ENCODE results near the gene TRERF1. TPM values are rescaled to one million over a fixed set of nuclear protein-coding genes. Genes with fewer than 3 reads are reported as not detected.

TRERF1 gene
- total RNA-seq, 1 donor from 2014 or later: 8.7 TPM

- peaks cover 6% of the 10 kb centered on the region for H3K4me1 Mint-ChIP-seq (ENCODE audit: unreplicated experiment)
- DNase-seq (ENCODE audit: low spot score): no peak
- H3K36me3 Mint-ChIP-seq (ENCODE audit: low read depth, unreplicated experiment): peaks cover 16% of the 10 kb centered on the region
- H3K4me3 Mint-ChIP-seq (ENCODE audit: unreplicated experiment): no peak overlapping the region
- H3K27me3 Mint-ChIP-seq (ENCODE audit: unreplicated experiment): peaks cover 1% of the 10 kb centered on the region
- H3K9me3 Mint-ChIP-seq (ENCODE audit: unreplicated experiment): no peaks in the 10 kb centered on the region
- TF ChIP-seq CTCF (IDR thresholded peaks at IDR 0.05; ENCODE audit: unreplicated experiment): no peak
- no peak overlapping the region for H3K27ac Mint-ChIP-seq (ENCODE audit: unreplicated experiment)
These were observed 199.7 kb downstream of the TRERF1 start for GRCh38 chr6:42251911-42252637.

- Mint-ChIP-seq H3K4me3 (ENCODE audit: unreplicated experiment) (no peak overlapping the region), H3K9me3 (ENCODE audit: unreplicated experiment) (no peaks in the 10 kb centered on the region), H3K27me3 (ENCODE audit: unreplicated experiment) (peaks cover 1% of the 10 kb centered on the region), H3K27ac (ENCODE audit: unreplicated experiment) (no peak overlapping the region), H3K36me3 (ENCODE audit: low read depth, unreplicated experiment) (peaks cover 16% of the 10 kb centered on the region), H3K4me1 (ENCODE audit: unreplicated experiment) (peaks cover under 1% of the 10 kb centered on the region)
- TF ChIP-seq CTCF (IDR thresholded peaks at IDR 0.05; ENCODE audit: unreplicated experiment): no peak
- no peak for DNase-seq (ENCODE audit: low spot score)
These were observed 200.2 kb downstream of the TRERF1 start for GRCh38 chr6:42251500-42251899.

DNA sequence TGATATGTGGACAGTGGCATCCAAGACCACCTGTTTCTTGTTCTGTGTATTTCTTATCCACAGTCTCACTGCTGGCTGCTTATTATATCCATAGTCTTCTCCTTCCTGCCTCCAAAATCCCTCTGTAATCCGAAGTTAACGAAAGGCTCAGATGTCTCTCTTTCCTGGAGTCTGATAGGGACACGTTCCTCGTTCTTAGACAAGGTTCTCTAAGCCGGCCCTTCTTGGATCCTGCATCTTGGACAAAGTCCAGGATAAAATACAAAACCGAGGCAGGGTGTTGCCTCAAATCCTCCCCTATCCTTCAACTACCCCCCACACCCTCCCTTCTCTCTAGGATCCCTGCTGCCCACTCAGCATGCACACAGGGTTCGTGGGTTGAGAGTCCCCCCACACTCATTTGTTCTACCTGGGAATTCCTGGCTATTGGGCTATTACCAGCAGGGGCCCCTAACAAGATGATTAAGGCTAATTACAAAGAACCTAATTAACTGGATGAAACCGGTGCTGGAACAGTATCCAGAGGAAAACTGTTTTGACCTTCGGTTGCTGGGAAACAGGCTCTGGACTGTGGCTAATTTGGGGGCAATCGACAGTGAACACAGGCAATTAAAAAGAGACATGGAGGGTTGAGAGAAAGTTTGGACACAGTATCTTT is 201.3 kb downstream of the TRERF1 start:
- H3K27me3 Mint-ChIP-seq (ENCODE audit: unreplicated experiment): peaks cover 1% of the 10 kb centered on the region
- no peaks in the 10 kb centered on the region for H3K9me3 Mint-ChIP-seq (ENCODE audit: unreplicated experiment)
- no peak overlapping the region for H3K27ac Mint-ChIP-seq (ENCODE audit: unreplicated experiment)
- H3K4me3 Mint-ChIP-seq (ENCODE audit: unreplicated experiment): no peak overlapping the region
- peaks cover 16% of the 10 kb centered on the region for H3K36me3 Mint-ChIP-seq (ENCODE audit: low read depth, unreplicated experiment)
- no peak for DNase-seq (ENCODE audit: low spot score)
- H3K4me1 Mint-ChIP-seq (ENCODE audit: unreplicated experiment): no peaks in the 10 kb centered on the region
- no peak for TF ChIP-seq CTCF (IDR thresholded peaks at IDR 0.05; ENCODE audit: unreplicated experiment)

GRCh38 chr6:42249279-42249678 is 202.4 kb downstream of the TRERF1 start:
- Mint-ChIP-seq H3K4me3 (ENCODE audit: unreplicated experiment) (no peak overlapping the region), H3K27ac (ENCODE audit: unreplicated experiment) (no peak overlapping the region), H3K9me3 (ENCODE audit: unreplicated experiment) (no peaks in the 10 kb centered on the region), H3K4me1 (ENCODE audit: unreplicated experiment) (no peaks in the 10 kb centered on the region), H3K36me3 (ENCODE audit: low read depth, unreplicated experiment) (peaks cover 16% of the 10 kb centered on the region), H3K27me3 (ENCODE audit: unreplicated experiment) (peaks cover 1% of the 10 kb centered on the region)
- DNase-seq (ENCODE audit: low spot score): no peak
- no peak for TF ChIP-seq CTCF (IDR thresholded peaks at IDR 0.05; ENCODE audit: unreplicated experiment)

DNA sequence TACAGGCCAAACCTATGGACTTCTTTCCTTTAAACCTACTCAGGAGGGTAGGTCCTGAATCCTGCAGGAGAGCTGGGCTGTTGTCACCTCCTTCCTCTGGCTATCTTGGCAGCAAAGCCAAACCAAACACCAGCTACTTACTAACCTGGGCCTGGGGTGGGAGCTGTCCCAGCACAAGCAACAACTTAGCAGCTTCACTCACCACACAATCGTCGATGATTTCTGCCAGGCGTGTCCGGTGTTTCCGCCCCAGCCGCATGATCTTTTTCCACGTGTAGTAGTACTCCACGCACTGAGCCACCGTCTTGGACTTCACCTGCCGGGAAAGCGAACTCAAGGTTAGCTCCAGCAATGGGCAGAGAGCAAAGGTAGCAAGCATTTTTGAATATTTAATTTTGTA is 208.7 kb downstream of the TRERF1 start:
- peaks cover 15% of the 10 kb centered on the region for H3K36me3 Mint-ChIP-seq (ENCODE audit: low read depth, unreplicated experiment)
- no peak overlapping the region for H3K4me3 Mint-ChIP-seq (ENCODE audit: unreplicated experiment)
- no peak for DNase-seq (ENCODE audit: low spot score)
- no peak overlapping the region for H3K27ac Mint-ChIP-seq (ENCODE audit: unreplicated experiment)
- no peaks in the 10 kb centered on the region for H3K9me3 Mint-ChIP-seq (ENCODE audit: unreplicated experiment)
- TF ChIP-seq CTCF (IDR thresholded peaks at IDR 0.05; ENCODE audit: unreplicated experiment): no peak
- no peaks in the 10 kb centered on the region for H3K4me1 Mint-ChIP-seq (ENCODE audit: unreplicated experiment)
- peaks cover 3% of the 10 kb centered on the region for H3K27me3 Mint-ChIP-seq (ENCODE audit: unreplicated experiment)
